Endothelial cell of umbilical vein (primary cell): Measurements from ENCODE around the gene NARS2. TPM values are rescaled to one million over a fixed set of nuclear protein-coding genes. Genes with fewer than 3 reads are reported as not detected.
A peak's percentile ranks its signal among the peaks of the same experiment; 100 is the strongest.

ENCODE experiments used
- Bru-seq: library from RNA; stranded (reverse); fragments of 400-500 nt; gene quantifications from one replicate; lab custom pipeline; 2021; lab: Mats Ljungman, UMichigan
- BruChase-seq, 2 experiments: library from RNA; stranded (reverse); fragments of 400-500 nt; gene quantifications; one replicate each; lab custom pipeline; 2021; lab: Mats Ljungman, UMichigan
- BruUV-seq: library from RNA; stranded (reverse); fragments of 400-500 nt; replicated peaks from 2 replicates; lab custom pipeline; 2021; lab: Mats Ljungman, UMichigan
- CTCF ChIA-PET: fragments of 300-600, 350-600 bp; sonication (Branson Sonifier 250); formaldehyde crosslinking; loops from one replicate; lab custom pipeline; 2021; ENCODE audit warnings: antibody characterized with exemption, inconsistent platforms; lab: Charles Lee
- POLR2A ChIA-PET: fragments of 300-600, 350-600 bp; sonication (Branson Sonifier 250); formaldehyde crosslinking; loops from one replicate; lab custom pipeline; 2021; ENCODE audit warnings: antibody characterized with exemption, inconsistent platforms; lab: Charles Lee
- DNase-seq: peaks from one replicate; pipeline ENCODE4 v3.0.0-alpha.2; 2011; ENCODE audit warnings: low read depth, low spot score
- FAIRE-seq: peaks from 2 replicates; lab custom pipeline; 2011; peaks lifted over from hg19 to GRCh38; lab: Jason Lieb, UNC
- H2AFZ ChIP-seq: 2 replicates; pipeline ENCODE4 v1.6.0; 2012; ENCODE audit warnings: low read depth, low read length, control low read depth, inconsistent platforms
- H3K27ac ChIP-seq: 2 replicates; pipeline ENCODE4 v1.5.1; 2011; ENCODE audit warnings: low read depth, mild to moderate bottlenecking, control low read depth, low read length, moderate library complexity; ENCODE audit not compliant: insufficient read depth
- H3K27me3 ChIP-seq, 2 experiments: 2 replicates each; pipeline versions ENCODE4 v1.6.0 to v1.6.1; 2011; ENCODE audit warnings: low read length in 2 of 2, mixed read lengths in 1 of 2; ENCODE audit not compliant: control insufficient read depth in 2 of 2, insufficient read depth in 2 of 2
- H3K36me3 ChIP-seq, 2 experiments: 2 replicates in 1 of 2; 3 replicates in 1 of 2; pipeline ENCODE4 v1.5.1; 2011; ENCODE audit warnings: low read length in 2 of 2, mild to moderate bottlenecking in 1 of 2, moderate library complexity in 1 of 2; ENCODE audit not compliant: control insufficient read depth in 2 of 2, insufficient read depth in 2 of 2; ENCODE audit errors: extremely low read depth in 1 of 2
- H3K4me1 ChIP-seq: 3 replicates; pipeline ENCODE4 v1.5.1; 2011; ENCODE audit warnings: mild to moderate bottlenecking, low read length; ENCODE audit not compliant: control insufficient read depth, insufficient read depth; ENCODE audit errors: extremely low read depth
- H3K4me2 ChIP-seq: 2 replicates; pipeline ENCODE4 v1.6.1; 2011; ENCODE audit warnings: low read length, control low read depth, mixed read lengths; ENCODE audit not compliant: insufficient read depth
- H3K4me3 ChIP-seq, 3 experiments: fragments of 200-600 bp in 1 of 3; sonication (generic), shearing (Covaris generic) in 1 of 3; replicated peaks in 1 of 3; 2 replicates each; pipeline ENCODE4 v1.5.1; 2011 to 2016; ENCODE audit warnings: control low read depth in 3 of 3, low read length in 3 of 3, mild to moderate bottlenecking in 2 of 3, inconsistent platforms in 1 of 3, low read depth in 1 of 3, moderate library complexity in 1 of 3; ENCODE audit not compliant: insufficient read depth in 1 of 3
- H3K79me2 ChIP-seq: 2 replicates; pipeline ENCODE4 v1.6.0; 2012; ENCODE audit warnings: low read length, inconsistent platforms; ENCODE audit not compliant: control insufficient read depth, insufficient read depth
- H3K9ac ChIP-seq: replicated peaks from 2 replicates; pipeline ENCODE3; 2011; ENCODE audit warnings: low read length, control low read depth; ENCODE audit not compliant: insufficient read depth; ENCODE audit errors: extremely low read depth
- H3K9me1 ChIP-seq: replicated peaks from 3 replicates; pipeline ENCODE4 v1.6.0; 2011; ENCODE audit warnings: mild to moderate bottlenecking, low read length; ENCODE audit not compliant: control insufficient read depth, insufficient read depth; ENCODE audit errors: extremely low read depth
- H3K9me3 ChIP-seq: replicated peaks from 2 replicates; pipeline ENCODE4 v1.5.1; 2012; ENCODE audit warnings: low read length, inconsistent platforms; ENCODE audit not compliant: control insufficient read depth, insufficient read depth
- H4K20me1 ChIP-seq: replicated peaks from 2 replicates; pipeline ENCODE3; 2011; ENCODE audit warnings: mild to moderate bottlenecking, low read length; ENCODE audit not compliant: control insufficient read depth, insufficient read depth; ENCODE audit errors: extremely low read depth
- EZH2 ChIP-seq: IDR thresholded peaks from 2 replicates; pipeline ENCODE4 v1.6.1; 2012; ENCODE audit warnings: borderline replicate concordance, low read depth, mild to moderate bottlenecking, moderate library complexity, low read length, inconsistent platforms; ENCODE audit not compliant: severe bottlenecking
- FOS ChIP-seq: IDR thresholded peaks from 2 replicates; pipeline ENCODE4 v1.6.1; 2011; ENCODE audit warnings: mild to moderate bottlenecking, low read length, moderate library complexity, borderline replicate concordance; ENCODE audit not compliant: insufficient read depth
- GATA2 ChIP-seq: IDR thresholded peaks from 2 replicates; pipeline ENCODE4 v1.7.0; 2011; ENCODE audit warnings: low read depth, mild to moderate bottlenecking, moderate library complexity, mixed read lengths, low read length; ENCODE audit not compliant: insufficient read length, insufficient read depth
- JUN ChIP-seq: IDR thresholded peaks from 2 replicates; pipeline ENCODE4 v1.6.1; 2011; ENCODE audit warnings: borderline replicate concordance, low read depth; ENCODE audit not compliant: insufficient read length, insufficient read depth
- MYC ChIP-seq: IDR thresholded peaks from one replicate; pipeline ENCODE4 v1.6.1; 2011; ENCODE audit warnings: mild to moderate bottlenecking, low read depth, low read length
- POLR2A ChIP-seq: IDR thresholded peaks from 2 replicates; pipeline ENCODE4 v1.6.1; 2012; ENCODE audit warnings: low read depth, mild to moderate bottlenecking, control low read depth, low read length
- POLR2AphosphoS5 ChIP-seq: IDR thresholded peaks from 2 replicates; pipeline ENCODE4 v1.6.1; 2012; ENCODE audit warnings: low read depth, mild to moderate bottlenecking, control low read depth, low read length, moderate library complexity; ENCODE audit not compliant: insufficient read depth
- dilution Hi-C: fragments of 300-500 bp; cut with MboI; formaldehyde crosslinking; loops from one replicate; pipeline ENCODE4 v1.15.0; 2019; ENCODE audit warnings: low sequenced_read_pairs; ENCODE audit not compliant: extremely low pct_ligation_motif_present
- intact Hi-C: fragments of 100-400 bp; cut with micrococcal nuclease; formaldehyde crosslinking; loops from one replicate; pipeline ENCODE4 v1.10.0; 2022
- long read RNA-seq: library from polyadenylated mRNA; stranded (forward); transcript quantifications from one replicate; pipeline ENCODE4 v2.0.0, GENCODE V29; 2021
- polyA minus RNA-seq, 3 experiments: library from RNA; depleted of rRNA, polyadenylated mRNA; stranded (reverse); fragments of >200 nt; gene quantifications; 1 replicate in 1 of 3; 2 replicates in 2 of 3; pipeline ENCODE4 v1.2.3, GENCODE V29; 2011
- polyA plus RNA-seq, 4 experiments: library from polyadenylated mRNA; depleted of rRNA in 3 of 4; stranded (reverse) in 3 of 4; unstranded in 1 of 4; fragments of >200 nt; gene quantifications; 2 replicates each; pipeline versions ENCODE4 v1.2.1 to v1.2.3, GENCODE V29; 2011 to 2012; ENCODE audit warnings: missing spikeins in 1 of 4
- total RNA-seq: library from RNA; stranded (reverse); gene quantifications from 2 replicates; pipeline ENCODE4 v1.2.3, GENCODE V29; 2021
- TF ChIP-seq, protein P1 (sequence below): IDR thresholded peaks from 2 replicates; pipeline ENCODE4 v1.6.1; 2011; ENCODE audit not compliant: insufficient read depth, insufficient read length
- TF ChIP-seq, protein P2 (sequence below), 2 donors: IDR thresholded peaks; 1 replicate in 1 of 2; 2 replicates in 1 of 2; pipeline ENCODE4 v1.5.1; 2011; ENCODE audit warnings: low read length in 2 of 2, mild to moderate bottlenecking in 2 of 2, moderate library complexity in 2 of 2, control low read depth in 1 of 2, inconsistent platforms in 1 of 2, low read depth in 1 of 2; ENCODE audit not compliant: insufficient read depth in 1 of 2; ENCODE audit errors: extremely low read depth in 1 of 2

Gene NARS2, protein sequence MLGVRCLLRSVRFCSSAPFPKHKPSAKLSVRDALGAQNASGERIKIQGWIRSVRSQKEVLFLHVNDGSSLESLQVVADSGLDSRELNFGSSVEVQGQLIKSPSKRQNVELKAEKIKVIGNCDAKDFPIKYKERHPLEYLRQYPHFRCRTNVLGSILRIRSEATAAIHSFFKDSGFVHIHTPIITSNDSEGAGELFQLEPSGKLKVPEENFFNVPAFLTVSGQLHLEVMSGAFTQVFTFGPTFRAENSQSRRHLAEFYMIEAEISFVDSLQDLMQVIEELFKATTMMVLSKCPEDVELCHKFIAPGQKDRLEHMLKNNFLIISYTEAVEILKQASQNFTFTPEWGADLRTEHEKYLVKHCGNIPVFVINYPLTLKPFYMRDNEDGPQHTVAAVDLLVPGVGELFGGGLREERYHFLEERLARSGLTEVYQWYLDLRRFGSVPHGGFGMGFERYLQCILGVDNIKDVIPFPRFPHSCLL
- total RNA-seq, result 15.5 and 16.7 TPM in 2 replicates
- 5.3 and 6.9 TPM in 2 replicates for polyA plus RNA-seq
- polyA plus RNA-seq (2011; cell fraction: cytosol; rRNA removed), result 7.9 TPM in 2 replicates
- polyA plus RNA-seq (2011; cell fraction: nucleus; rRNA removed), result 8.6 and 13.3 TPM in 2 replicates
- polyA plus RNA-seq (2012), result 15.5 and 24.7 TPM in 2 replicates
- 8.2 and 11.5 TPM in 2 replicates for polyA minus RNA-seq
- polyA minus RNA-seq (2011; cell fraction: cytosol; rRNA and poly(A)+ RNA removed), result 11.9 TPM
- 15.2 and 21.6 TPM in 2 replicates for polyA minus RNA-seq (2011; cell fraction: nucleus; rRNA and poly(A)+ RNA removed)
- Bru-seq, nascent RNA, result percentile 74 among the genes with signal in this experiment
- BruChase-seq, experiment 1, labeled RNA remaining after a 6-hour chase, result percentile 56 among the genes with signal in this experiment
- percentile 57 among the genes with signal in this experiment for BruChase-seq, experiment 2, labeled RNA remaining after a 2-hour chase
- long read RNA-seq, transcript NARS2-201 (14 exons, 2,519 nt), result major isoform, 46 of 69 reads
- long read RNA-seq, partial matches to known transcripts, result 2 of 69 reads
- long read RNA-seq, other reads (novel, unspliced or antisense), result 21 of 69 reads

DNA sequence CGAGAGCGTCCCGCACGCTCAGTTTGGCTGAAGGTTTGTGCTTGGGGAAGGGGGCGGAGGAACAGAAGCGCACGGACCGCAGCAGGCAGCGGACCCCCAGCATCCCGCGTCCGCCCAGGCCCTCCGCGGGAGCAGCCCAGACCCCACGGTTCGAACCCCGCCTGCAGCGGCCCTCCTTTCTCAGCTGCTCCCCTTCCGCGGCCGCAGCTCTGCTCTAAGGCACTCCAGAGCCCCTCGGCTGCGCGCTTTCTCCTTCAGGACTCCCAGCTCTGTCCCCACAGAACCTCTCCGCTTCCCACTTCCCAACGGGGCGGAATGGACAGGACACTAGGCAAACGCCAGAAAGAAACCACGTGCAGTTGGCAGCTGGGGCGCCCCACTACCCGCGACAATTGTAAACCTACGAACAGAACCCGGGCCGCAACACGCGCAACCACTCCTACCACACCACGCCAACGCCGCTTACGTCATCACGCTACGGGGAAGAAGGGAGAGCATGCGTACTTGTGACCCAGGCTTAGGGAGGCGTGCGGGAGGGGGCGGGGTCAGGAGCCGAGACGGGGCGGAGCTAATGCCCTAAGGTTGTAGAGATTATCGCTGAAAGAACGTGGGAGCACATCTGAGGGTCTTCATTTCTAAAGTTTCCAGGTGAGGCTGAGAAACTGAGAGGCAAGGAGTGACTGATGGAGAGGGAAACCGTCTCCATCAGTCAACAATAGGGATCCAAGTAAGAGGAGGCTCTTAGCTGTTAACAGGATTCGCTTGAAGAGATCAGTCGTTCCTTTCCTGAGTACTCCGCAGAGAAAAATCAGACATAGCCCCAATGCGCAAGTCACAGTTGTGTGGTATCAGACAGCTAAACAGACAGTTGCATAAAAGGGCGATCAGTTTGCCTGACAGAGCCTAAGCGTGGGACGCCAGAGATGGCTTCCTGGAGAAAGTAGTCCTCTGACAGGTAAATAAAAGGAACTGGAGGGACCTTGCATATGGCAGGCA is at the start of gene NARS2:
Gene NARS2, minus strand, starts transcription at position 479 of the 996 bp plus-strand sequence. Its CDS starts 376 bp downstream, at position 103.
- Histone ChIP-seq H3K9ac (peak within 1 kb of the TSS; percentile 84), H4K20me1 (no peaks in the 10 kb centered on the region), H3K4me2 (peak within 1 kb of the TSS; percentile 99), H3K27me3 (no peaks in the 10 kb centered on the region), H3K9me3 (no peaks in the 10 kb centered on the region), H3K9me1 (no peaks in the 10 kb centered on the region), H2AFZ (peak within 1 kb of the TSS; percentile 98), H3K4me3 (peak within 1 kb of the TSS; percentile 84 to 93 (median 91)), H3K79me2 (peaks cover 13% of the 10 kb centered on the region), H3K27ac (peak within 1 kb of the TSS; percentile 60), H3K36me3 (peaks cover 3 to 4% of the 10 kb centered on the region in 2 experiments), H3K4me1 (peaks cover 14% of the 10 kb centered on the region)
- ChIA-PET CTCF (interaction anchor here (0.8 to 2.8 kb wide), 6 partner anchors 10 to 425 kb away, joined by 3 to 31 read pairs (median 6); no protein-coding TSS in a partner anchor), POLR2A (interaction anchor here (1.3 kb wide), 1 partner anchor 10 kb away, joined by 3 read pairs; no protein-coding TSS in a partner anchor)
- FAIRE-seq (peak; percentile 90), DNase-seq (peak; percentile 97)
- TF ChIP-seq, protein P1, sequence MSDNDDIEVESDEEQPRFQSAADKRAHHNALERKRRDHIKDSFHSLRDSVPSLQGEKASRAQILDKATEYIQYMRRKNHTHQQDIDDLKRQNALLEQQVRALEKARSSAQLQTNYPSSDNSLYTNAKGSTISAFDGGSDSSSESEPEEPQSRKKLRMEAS, result peak; percentile 79
- TF ChIP-seq POLR2AphosphoS5, result peak; percentile 89
- no peak for TF ChIP-seq EZH2
- TF ChIP-seq GATA2, result no peak
- TF ChIP-seq, protein P2, sequence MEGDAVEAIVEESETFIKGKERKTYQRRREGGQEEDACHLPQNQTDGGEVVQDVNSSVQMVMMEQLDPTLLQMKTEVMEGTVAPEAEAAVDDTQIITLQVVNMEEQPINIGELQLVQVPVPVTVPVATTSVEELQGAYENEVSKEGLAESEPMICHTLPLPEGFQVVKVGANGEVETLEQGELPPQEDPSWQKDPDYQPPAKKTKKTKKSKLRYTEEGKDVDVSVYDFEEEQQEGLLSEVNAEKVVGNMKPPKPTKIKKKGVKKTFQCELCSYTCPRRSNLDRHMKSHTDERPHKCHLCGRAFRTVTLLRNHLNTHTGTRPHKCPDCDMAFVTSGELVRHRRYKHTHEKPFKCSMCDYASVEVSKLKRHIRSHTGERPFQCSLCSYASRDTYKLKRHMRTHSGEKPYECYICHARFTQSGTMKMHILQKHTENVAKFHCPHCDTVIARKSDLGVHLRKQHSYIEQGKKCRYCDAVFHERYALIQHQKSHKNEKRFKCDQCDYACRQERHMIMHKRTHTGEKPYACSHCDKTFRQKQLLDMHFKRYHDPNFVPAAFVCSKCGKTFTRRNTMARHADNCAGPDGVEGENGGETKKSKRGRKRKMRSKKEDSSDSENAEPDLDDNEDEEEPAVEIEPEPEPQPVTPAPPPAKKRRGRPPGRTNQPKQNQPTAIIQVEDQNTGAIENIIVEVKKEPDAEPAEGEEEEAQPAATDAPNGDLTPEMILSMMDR (IDR thresholded peaks at IDR 0.05; ENCODE audit: extremely low read depth in 1 of 2, insufficient read depth in 1 of 2, low read depth in 1 of 2, low read length in 2 of 2), result no peak
- TF ChIP-seq MYC, result peak; percentile 56
- no peak for TF ChIP-seq FOS
- TF ChIP-seq JUN, result peak; percentile 27
- peak; percentile 79 for TF ChIP-seq POLR2A
- intact Hi-C loops, result no loop called here
- TSS peak; percentile 50 for BruUV-seq
- dilution Hi-C loops, result no loop called here
